Body of pancreas (tissue), 4 donors: Measurements from ENCODE around the gene SUSD5. TPM values are rescaled to one million over a fixed set of nuclear protein-coding genes. Genes with fewer than 3 reads are reported as not detected.
A peak's percentile ranks its signal among the peaks of the same experiment; 100 is the strongest.
"Not testable (repeated sequence)": the region's sequence is repeated elsewhere in the genome, so short reads cannot be mapped to it uniquely, and the experiment has no call there.

Experiments used
- ATAC-seq: fragments of 150-250 bp; one replicate; pipeline ENCODE4 v1.9.1; 2016
- DNase-seq, 4 donors: peaks; one replicate each; pipeline ENCODE4 v3.0.0-alpha.2; 2019
- H3K27ac ChIP-seq, 4 donors: fragments of 200-600 bp; sonication (generic); 1 replicate in 3 of 4; 2 replicates in 1 of 4; pipeline versions ENCODE4 v1.5.1 to v1.6.1; 2016 to 2019; ENCODE audit warnings: mild to moderate bottlenecking in 1 of 4, mixed read lengths in 1 of 4, moderate library complexity in 1 of 4
- H3K27me3 ChIP-seq, 2 donors: fragments of 200-600 bp; sonication (generic); one replicate each; pipeline ENCODE4 v1.6.0; 2016; ENCODE audit warnings: mild to moderate bottlenecking in 1 of 2
- H3K36me3 ChIP-seq, 2 donors: fragments of 200-600 bp; sonication (generic); replicated peaks in 1 of 2; 2 replicates each; pipeline ENCODE4 v1.5.1; 2016; ENCODE audit warnings: low read depth in 2 of 2; ENCODE audit not compliant: insufficient read depth in 1 of 2
- H3K4me1 ChIP-seq: fragments of 200-600 bp; sonication (generic); one replicate; pipeline ENCODE4 v1.6.0; 2016
- H3K4me3 ChIP-seq, 2 donors: fragments of 200-600 bp; sonication (generic); 1 replicate in 1 of 2; 2 replicates in 1 of 2; pipeline ENCODE4 v1.5.1; 2016 to 2019
- H3K9me3 ChIP-seq, 3 donors: fragments of 200-600 bp; sonication (generic); 1 replicate in 2 of 3; 2 replicates in 1 of 3; pipeline ENCODE4 v1.5.1; 2016
- CTCF ChIP-seq, 7 experiments: fragments of 450-650 bp in 4 of 7; fragments of 200-600 bp in 3 of 7; sonication (generic) in 3 of 7; IDR thresholded peaks; one replicate each; pipeline ENCODE4 v1.5.1; 2016 to 2019; ENCODE audit warnings: antibody characterized with exemption in 7 of 7
- POLR2A ChIP-seq, 3 donors: fragments of 450-650 bp; IDR thresholded peaks; one replicate each; pipeline ENCODE4 v1.6.1; 2016; ENCODE audit warnings: antibody characterized with exemption in 3 of 3, mild to moderate bottlenecking in 2 of 3
- WGBS, 2 donors: methylation state at CpG; one replicate each; pipeline ENCODE4 v1.1.5; 2017; 5-methylcytosine and 5-hydroxymethylcytosine counted together
- intact Hi-C: fragments of 100-400 bp; cut with DNase I; formaldehyde crosslinking; loops from one replicate; pipeline ENCODE4 v1.15.1; 2023
- total RNA-seq, 2 donors: library from RNA; depleted of rRNA; stranded (reverse); fragments of >200 nt; gene quantifications; one replicate each; pipeline ENCODE4 v1.1.0, GENCODE V29; 2016

SUSD5 gene
- total RNA-seq, 2 donors from 2014 or later: 1.8 TPM; not detected in 1

- Histone ChIP-seq H3K36me3 (no peaks in the 10 kb centered on the region), H3K9me3 (no peaks in the 10 kb centered on the region), H3K4me1 (peaks cover 15% of the 10 kb centered on the region), H3K27ac (no peak overlapping the region), H3K27me3 (no peaks in the 10 kb centered on the region), H3K4me3 (no peak overlapping the region)
- 89 to 96% methylated on average over 15 to 16 of the region's 16 CpGs for WGBS, 2 donors
- DNase-seq: no peak
- ATAC-seq: no peak
- intact Hi-C loops: no loop called here
- no peak for TF ChIP-seq CTCF (IDR thresholded peaks at IDR 0.05)
- TF ChIP-seq POLR2A (IDR thresholded peaks at IDR 0.05): no peak
Observed at GRCh38 chr3:33145221-33145900, 73.2 kb downstream of the SUSD5 start.

GRCh38 chr3:33144433-33144832 is 74.2 kb downstream of the SUSD5 start:
- Histone ChIP-seq H3K4me1 (peaks cover 15% of the 10 kb centered on the region), H3K4me3 (no peak overlapping the region), H3K27me3 (no peaks in the 10 kb centered on the region), H3K36me3 (no peaks in the 10 kb centered on the region), H3K9me3 (no peaks in the 10 kb centered on the region), H3K27ac (no peak overlapping the region)
- TF ChIP-seq POLR2A (IDR thresholded peaks at IDR 0.05) (no peak), CTCF (IDR thresholded peaks at IDR 0.05) (peak in 3 of 7 experiments; percentile 7 to 19 (median 14))
- intact Hi-C loops: no loop called here
- WGBS, 2 donors: 50 to 58% methylated on average over 1 of the region's 1 CpG
- DNase-seq (peak in 1 of 4 donors; percentile 25), ATAC-seq (no peak)

- no peak overlapping the region for H3K4me3 ChIP-seq
- TF ChIP-seq CTCF (IDR thresholded peaks at IDR 0.05) (no peak), POLR2A (IDR thresholded peaks at IDR 0.05) (no peak)
- H3K4me1 ChIP-seq: peaks cover under 1% of the 10 kb centered on the region
- H3K36me3 ChIP-seq: no peaks in the 10 kb centered on the region
- no peak for ATAC-seq
- H3K27ac ChIP-seq: no peak overlapping the region
- no peaks in the 10 kb centered on the region for H3K27me3 ChIP-seq
- H3K9me3 ChIP-seq: no peaks in the 10 kb centered on the region
- 90 to 97% methylated on average over 3 of the region's 3 CpGs for WGBS, 2 donors
- intact Hi-C loops: no loop called here
- no peak for DNase-seq
Observed at GRCh38 chr3:33141006-33141405, 77.6 kb downstream of the SUSD5 start.

- DNase-seq (no peak), ATAC-seq (no peak)
- no peak overlapping the region for H3K4me3 ChIP-seq
- H3K9me3 ChIP-seq: no peaks in the 10 kb centered on the region
- no peaks in the 10 kb centered on the region for H3K27me3 ChIP-seq
- WGBS, 2 donors: 55 to 60% methylated on average over 2 of the region's 2 CpGs
- no peaks in the 10 kb centered on the region for H3K4me1 ChIP-seq
- intact Hi-C loops: loop anchor here (10.0 kb wide), 1 partner anchor 645 kb away; no protein-coding TSS in a partner anchor
- TF ChIP-seq POLR2A (IDR thresholded peaks at IDR 0.05) (no peak), CTCF (IDR thresholded peaks at IDR 0.05) (no peak)
- peaks cover 0 to 2% of the 10 kb centered on the region in 2 donors for H3K36me3 ChIP-seq
- no peak overlapping the region for H3K27ac ChIP-seq
Observed at GRCh38 chr3:33139996-33140395, 78.6 kb downstream of the SUSD5 start.

GRCh38 chr3:33139006-33139623 is 79.5 kb downstream of the SUSD5 start:
- DNase-seq, H3K27ac ChIP-seq, H3K4me1 ChIP-seq, ATAC-seq, H3K9me3 ChIP-seq, H3K36me3 ChIP-seq, H3K4me3 ChIP-seq, H3K27me3 ChIP-seq: not testable (repeated sequence)
- 91 to 93% methylated on average over 8 of the region's 8 CpGs for WGBS, 2 donors
- intact Hi-C loops: loop anchor here (10.0 kb wide), 1 partner anchor 646 kb away; no protein-coding TSS in a partner anchor
